Measurements from ENCODE around the gene FOCAD.

The FOCAD gene

GRCh38 chr9:20808002-20808401, 123.9 kb downstream of the FOCAD start:
- no peak for DNase-seq

GRCh38 chr9:20811872-20812271, 127.8 kb downstream of the FOCAD start:
- DNase-seq = no peak

GRCh38 chr9:20815923-20816703, 132.1 kb downstream of the FOCAD start:
- no peak for DNase-seq

GRCh38 chr9:20823051-20823450, 139.0 kb downstream of the FOCAD start:
- DNase-seq = no peak

- no peak for DNase-seq
Observed at GRCh38 chr9:20831028-20831427, 147.0 kb downstream of the FOCAD start.

- no peak for DNase-seq
Observed at GRCh38 chr9:20832775-20833174, 148.7 kb downstream of the FOCAD start.

GRCh38 chr9:20835377-20836286, 151.6 kb downstream of the FOCAD start:
- no peak for DNase-seq

GRCh38 chr9:20837166-20837565, 153.1 kb downstream of the FOCAD start:
- no peak for DNase-seq

- DNase-seq = no peak
Observed at GRCh38 chr9:20838218-20838617, 154.2 kb downstream of the FOCAD start.

- no peak for DNase-seq
Observed at GRCh38 chr9:20844916-20845315, 160.9 kb downstream of the FOCAD start.

GRCh38 chr9:20848490-20848889, 164.4 kb downstream of the FOCAD start:
- no peak for DNase-seq

- no peak for DNase-seq
Observed at GRCh38 chr9:20853866-20854265, 169.8 kb downstream of the FOCAD start.

GRCh38 chr9:20854444-20854843, 170.4 kb downstream of the FOCAD start:
- DNase-seq = no peak

- DNase-seq = no peak
Observed at GRCh38 chr9:20863945-20864344, 179.9 kb downstream of the FOCAD start.

- DNase-seq = no peak
Observed at GRCh38 chr9:20865347-20865746, 181.3 kb downstream of the FOCAD start.

- no peak for DNase-seq
Observed at GRCh38 chr9:20870115-20870514, 186.1 kb downstream of the FOCAD start.

GRCh38 chr9:20872340-20872977, 188.4 kb downstream of the FOCAD start:
- no peak for DNase-seq

- DNase-seq = no peak
Observed at GRCh38 chr9:20873240-20873865, 189.3 kb downstream of the FOCAD start.

GRCh38 chr9:20880271-20880670, 196.2 kb downstream of the FOCAD start:
- no peak for DNase-seq

- no peak for DNase-seq
Observed at GRCh38 chr9:20880675-20881074, 196.6 kb downstream of the FOCAD start.

- DNase-seq = no peak
Observed at GRCh38 chr9:20884985-20885593, 201.0 kb downstream of the FOCAD start.

GRCh38 chr9:20898885-20899554, 215.0 kb downstream of the FOCAD start:
- DNase-seq = no peak
